AG10803 (cell line): ENCODE results near the gene A2ML1.
"Not testable (repeated sequence)": the region's sequence is repeated elsewhere in the genome, so short reads cannot be mapped to it uniquely, and the experiment has no call there.

Source experiments
- DNase-seq: peaks from one replicate; pipeline ENCODE4 v3.0.0; 2010; ENCODE audit warnings: low read depth
- H3K4me3 ChIP-seq: 2 replicates; pipeline ENCODE4 v1.5.1; 2011; ENCODE audit warnings: mild to moderate bottlenecking, low read length, control low read depth
- TF ChIP-seq, protein P1 (sequence below): conservative IDR thresholded peaks from 2 replicates; pipeline ENCODE4 v1.5.1; 2011; ENCODE audit warnings: mild to moderate bottlenecking, low read length, control low read depth, inconsistent platforms

The A2ML1 gene

DNA sequence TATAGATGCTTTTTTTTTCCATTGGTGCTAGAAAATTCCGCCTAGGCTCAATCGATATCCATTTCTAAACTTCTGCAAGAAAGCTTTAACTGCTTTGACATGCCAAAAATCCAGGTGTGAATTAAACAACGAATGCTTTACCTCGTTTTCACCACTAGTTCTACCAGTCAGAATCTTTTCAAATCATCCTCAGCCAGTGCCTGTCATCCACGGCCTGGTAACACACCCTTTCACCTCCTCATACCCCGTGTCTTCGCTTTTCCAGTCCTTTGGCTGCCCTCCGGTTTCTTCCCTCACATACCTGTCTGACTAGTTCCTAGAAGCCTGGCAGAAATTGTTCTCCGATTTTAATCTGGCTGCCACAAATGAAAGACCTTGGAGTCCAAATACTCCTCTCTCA lies 90.5 kb downstream of the A2ML1 start:
- no peak overlapping the region for H3K4me3 ChIP-seq
- TF ChIP-seq, protein P1, sequence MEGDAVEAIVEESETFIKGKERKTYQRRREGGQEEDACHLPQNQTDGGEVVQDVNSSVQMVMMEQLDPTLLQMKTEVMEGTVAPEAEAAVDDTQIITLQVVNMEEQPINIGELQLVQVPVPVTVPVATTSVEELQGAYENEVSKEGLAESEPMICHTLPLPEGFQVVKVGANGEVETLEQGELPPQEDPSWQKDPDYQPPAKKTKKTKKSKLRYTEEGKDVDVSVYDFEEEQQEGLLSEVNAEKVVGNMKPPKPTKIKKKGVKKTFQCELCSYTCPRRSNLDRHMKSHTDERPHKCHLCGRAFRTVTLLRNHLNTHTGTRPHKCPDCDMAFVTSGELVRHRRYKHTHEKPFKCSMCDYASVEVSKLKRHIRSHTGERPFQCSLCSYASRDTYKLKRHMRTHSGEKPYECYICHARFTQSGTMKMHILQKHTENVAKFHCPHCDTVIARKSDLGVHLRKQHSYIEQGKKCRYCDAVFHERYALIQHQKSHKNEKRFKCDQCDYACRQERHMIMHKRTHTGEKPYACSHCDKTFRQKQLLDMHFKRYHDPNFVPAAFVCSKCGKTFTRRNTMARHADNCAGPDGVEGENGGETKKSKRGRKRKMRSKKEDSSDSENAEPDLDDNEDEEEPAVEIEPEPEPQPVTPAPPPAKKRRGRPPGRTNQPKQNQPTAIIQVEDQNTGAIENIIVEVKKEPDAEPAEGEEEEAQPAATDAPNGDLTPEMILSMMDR = peak; percentile 22; the same call in 1 of the 2 replicates
- DNase-seq = no peak

DNA sequence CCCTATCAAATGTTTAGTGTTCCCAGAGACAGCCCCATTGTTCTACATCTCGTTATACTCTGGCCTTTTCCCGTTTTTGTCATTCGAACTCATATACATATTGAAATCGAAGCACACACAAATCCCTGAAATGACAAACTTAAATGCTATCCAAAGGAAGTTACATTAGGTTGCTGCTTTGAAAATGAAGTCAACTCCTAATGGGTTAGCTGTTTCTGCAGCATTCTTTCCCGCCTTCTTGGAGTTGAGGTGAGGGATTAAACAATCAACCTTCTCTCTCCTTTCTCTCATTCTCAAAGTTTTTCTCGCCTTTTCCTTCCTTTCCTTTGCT lies 91.2 kb downstream of the A2ML1 start:
- peak; percentile 5 for DNase-seq
- H3K4me3 ChIP-seq = peak overlapping the region; percentile 70
- TF ChIP-seq, protein P1 = no peak

DNA sequence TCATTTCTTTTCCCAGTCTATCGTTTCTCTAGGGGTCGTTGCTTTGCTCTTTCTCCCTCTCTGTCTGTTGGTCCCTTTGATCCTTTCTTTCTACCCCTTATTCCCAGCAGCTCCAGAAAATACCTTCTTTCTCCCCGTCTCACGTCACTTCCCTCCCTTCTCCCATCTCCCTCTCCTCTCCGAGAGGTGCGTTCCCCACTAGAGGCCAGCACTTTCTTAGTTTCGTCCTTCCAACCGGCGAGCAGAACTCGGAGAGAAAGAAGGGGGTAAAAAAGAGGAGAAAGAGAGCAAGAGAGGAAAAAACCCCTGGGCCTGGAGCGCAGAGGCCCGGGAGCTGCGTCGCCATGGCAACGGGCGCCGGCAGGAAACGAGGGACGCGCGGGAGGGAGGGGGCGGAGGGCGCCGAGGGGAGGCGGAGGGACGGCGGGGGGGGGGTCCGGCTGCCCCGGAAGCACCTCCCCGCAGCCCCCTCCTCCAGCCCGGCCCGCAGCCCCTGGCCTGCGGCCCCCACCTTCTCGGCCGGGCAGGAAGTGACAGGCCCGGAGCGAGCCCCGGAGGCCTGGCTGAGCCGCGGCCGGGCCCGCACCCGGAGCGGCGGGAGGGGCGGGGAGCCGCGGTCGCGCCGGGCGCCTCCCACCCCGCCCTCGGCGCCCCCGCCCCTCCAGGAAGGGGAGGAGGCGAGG lies 91.8 kb downstream of the A2ML1 start, which contains the start of gene PHC1:
Gene PHC1 (plus strand): TSS at position 477 of the 683 bp plus-strand sequence. CDS start 3,169 bp downstream, outside the sequence.
- DNase-seq = peak; percentile 69
- peak within 1 kb of the TSS; percentile 85 for H3K4me3 ChIP-seq
- TF ChIP-seq, protein P1 = peak; percentile 57

DNA sequence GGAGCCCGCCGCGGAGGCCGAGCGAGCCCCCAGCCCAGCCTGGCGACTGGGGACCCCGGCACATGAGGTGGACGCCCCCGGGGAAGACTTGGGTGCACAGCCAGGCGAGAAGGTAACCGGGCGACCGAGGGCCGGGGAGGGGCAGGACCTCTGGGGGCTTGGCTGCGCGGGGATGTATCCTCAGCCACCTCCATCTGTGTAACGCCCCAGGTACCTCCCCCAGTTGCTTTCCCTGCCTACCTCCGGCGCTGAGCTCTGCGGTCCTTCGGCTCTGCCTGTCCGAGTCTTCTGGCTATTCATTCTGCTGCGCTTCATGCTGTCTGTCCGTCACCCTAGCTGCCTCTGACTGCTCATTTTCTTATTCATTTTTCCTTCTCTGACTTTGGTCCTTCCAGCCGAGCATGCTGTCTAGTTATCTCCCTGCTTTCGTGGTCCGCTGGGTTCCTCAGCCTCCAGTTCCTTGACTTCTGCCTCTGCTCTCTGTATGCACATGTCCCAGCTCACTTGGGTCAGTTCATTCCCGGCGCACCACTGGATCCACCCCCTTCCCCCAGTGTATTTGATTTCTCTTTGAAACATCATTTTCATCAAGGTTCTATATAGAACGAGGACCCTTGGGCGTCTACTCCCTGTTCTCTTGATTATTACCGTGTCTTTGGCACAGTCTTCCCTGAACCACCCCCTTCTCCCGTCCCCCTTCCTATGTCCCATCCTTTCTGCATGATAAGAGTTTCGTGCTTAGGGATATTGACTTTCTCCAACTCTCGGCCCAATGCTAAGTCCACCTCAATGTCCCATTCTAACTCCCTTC lies 92.5 kb downstream of the A2ML1 start:
- TF ChIP-seq, protein P1 = no peak
- peak overlapping the region; percentile 85 for H3K4me3 ChIP-seq
- DNase-seq = peak; percentile 17

DNA sequence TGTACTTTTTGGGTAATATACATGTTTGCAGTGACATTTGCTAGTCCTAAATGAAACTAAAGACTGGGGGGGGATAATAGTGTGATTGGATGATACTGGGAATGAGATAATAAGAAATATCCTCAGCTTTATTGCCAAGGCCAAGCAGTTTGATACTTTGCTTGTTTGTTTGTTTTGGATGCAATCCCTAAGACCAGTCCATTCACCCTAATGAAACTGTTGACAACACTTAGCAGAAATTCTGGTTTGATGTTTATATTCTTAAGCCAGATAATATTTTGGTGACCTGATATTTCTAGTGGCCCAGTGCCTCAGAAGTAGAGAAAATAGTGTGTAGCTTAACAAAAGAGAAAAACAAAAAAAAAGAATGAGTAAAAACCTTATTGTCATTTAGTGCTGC lies 93.7 kb downstream of the A2ML1 start:
- TF ChIP-seq, protein P1 = no peak
- DNase-seq = no peak
- no peak overlapping the region for H3K4me3 ChIP-seq

DNA sequence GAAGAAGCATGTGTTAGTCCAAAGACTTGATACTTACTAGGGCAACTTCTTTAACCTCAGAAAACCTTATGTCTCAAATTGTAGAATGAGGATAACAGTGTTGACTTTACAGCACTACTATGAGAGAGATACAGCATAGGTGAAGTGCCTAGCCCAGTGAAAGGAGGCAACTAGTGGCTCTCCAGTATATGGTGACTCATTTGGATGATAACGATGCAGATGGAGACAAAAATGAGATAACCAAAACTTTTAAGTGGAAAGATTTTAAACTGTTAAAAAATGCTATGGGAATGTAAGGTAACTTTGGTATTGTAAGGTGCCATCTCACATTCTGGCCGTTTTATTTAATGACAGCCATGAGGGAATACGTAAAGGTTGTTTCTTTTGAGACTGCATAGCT lies 94.6 kb downstream of the A2ML1 start:
- DNase-seq = no peak
- TF ChIP-seq, protein P1 = no peak
- H3K4me3 ChIP-seq = no peak overlapping the region

DNA sequence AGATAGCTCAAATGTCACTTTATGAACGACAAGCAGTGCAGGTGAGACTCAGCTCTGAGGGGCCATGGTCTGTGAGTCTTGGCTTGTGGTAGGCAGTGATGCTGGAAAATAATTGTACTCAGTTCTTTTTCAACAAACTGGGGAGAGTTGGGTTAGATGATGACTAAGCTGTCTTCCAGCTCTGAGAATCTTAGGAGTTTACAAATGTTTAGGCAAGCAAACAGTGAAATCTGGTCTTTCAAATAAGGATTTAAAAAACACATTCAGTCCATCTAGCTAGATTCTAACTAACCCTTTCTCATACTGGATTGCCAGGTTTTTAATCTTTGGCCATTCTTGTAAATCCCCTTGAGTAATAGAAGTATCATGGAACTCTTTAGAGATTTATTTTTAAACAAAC lies 95.3 kb downstream of the A2ML1 start:
- H3K4me3 ChIP-seq = no peak overlapping the region
- no peak for DNase-seq
- TF ChIP-seq, protein P1 = no peak

DNA sequence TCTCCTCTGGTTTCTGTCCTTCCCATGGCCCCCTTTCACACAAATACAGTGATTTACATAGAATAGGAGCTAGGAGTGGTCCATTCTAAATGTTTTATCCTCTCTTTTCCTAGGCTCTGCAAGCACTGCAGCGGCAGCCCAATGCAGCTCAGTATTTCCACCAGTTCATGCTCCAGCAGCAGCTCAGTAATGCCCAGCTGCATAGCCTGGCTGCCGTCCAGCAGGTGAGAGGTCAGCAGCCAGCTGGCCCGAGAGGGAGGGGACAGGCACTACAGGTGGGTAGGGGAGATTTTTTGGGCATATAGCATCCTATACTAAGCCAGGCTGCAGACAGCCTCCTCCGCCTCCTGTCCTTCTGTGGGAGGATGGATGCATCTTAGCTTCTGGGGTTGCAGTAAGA lies 97.2 kb downstream of the A2ML1 start:
- not testable (repeated sequence) for H3K4me3 ChIP-seq, DNase-seq
